ENCODE data around the gene ZNF791. TPM values are rescaled to one million over a fixed set of nuclear protein-coding genes. Genes with fewer than 3 reads are reported as not detected.
"Not testable (repeated sequence)": the region's sequence is repeated elsewhere in the genome, so short reads cannot be mapped to it uniquely, and the experiment has no call there.

ZNF791 gene
- total and polyA plus RNA-seq, 10 donors = 6.8 to 64.9 (median 30.9) TPM

- no peaks in the 10 kb centered on the region for H3K9me3 ChIP-seq
- peaks cover 0 to 14% (median 12%) of the 10 kb centered on the region in 6 donors for H3K4me1 ChIP-seq
- 10 to 16% (median 10%) methylated on average over 12 to 39 of the region's 39 CpGs for WGBS, 5 donors
- H3K27ac ChIP-seq = peak overlapping the region in 3 of 8 donors; percentile 2 to 56 (median 50)
- TF ChIP-seq POLR2A (IDR thresholded peaks at IDR 0.05) (no peak), POLR2AphosphoS5 (IDR thresholded peaks at IDR 0.05) (peak; percentile 73 to 81 (median 77)), CTCF (IDR thresholded peaks at IDR 0.05 in 8 of 11, conservative IDR thresholded peaks at IDR 0.05 in 3 of 11) (peak; percentile 71 to 95 (median 88))
- H3K27me3 ChIP-seq (replicated peaks in 1 of 7) = no peaks in the 10 kb centered on the region
- H3K4me3 ChIP-seq = peak overlapping the region in 5 of 8 donors; percentile 4 to 60 (median 25)
- intact Hi-C loops (cut with DNase I; ENCODE audit: low total_unique reads) = no loop called here
- peaks cover 0 to 24% (median 5%) of the 10 kb centered on the region in 6 donors for H3K36me3 ChIP-seq
- peak; percentile 95 for DNase-seq
These were observed 29.3 kb downstream of the ZNF791 start for GRCh38 chr19:12639901-12640613.

GRCh38 chr19:12641456-12641855, 30.7 kb downstream of the ZNF791 start:
- Histone ChIP-seq H3K4me1 (peaks cover 0 to 14% (median 12%) of the 10 kb centered on the region in 6 donors), H3K27me3 (replicated peaks in 1 of 7) (no peaks in the 10 kb centered on the region), H3K27ac (no peak overlapping the region), H3K9me3 (no peaks in the 10 kb centered on the region), H3K4me3 (no peak overlapping the region), H3K36me3 (peaks cover 0 to 38% (median 5%) of the 10 kb centered on the region in 6 donors)
- peak; percentile 37 for DNase-seq
- no peak for TF ChIP-seq POLR2A (IDR thresholded peaks at IDR 0.05)
- TF ChIP-seq CTCF (IDR thresholded peaks at IDR 0.05 in 8 of 11, conservative IDR thresholded peaks at IDR 0.05 in 3 of 11) = no peak
- TF ChIP-seq POLR2AphosphoS5 (IDR thresholded peaks at IDR 0.05) = no peak
- intact Hi-C loops (cut with DNase I; ENCODE audit: low total_unique reads) = no loop called here
- WGBS, 5 donors = 79 to 90% (median 85%) methylated on average over 13 of the region's 13 CpGs

- TF ChIP-seq CTCF (IDR thresholded peaks at IDR 0.05 in 8 of 11, conservative IDR thresholded peaks at IDR 0.05 in 3 of 11) = no peak
- peak in 1 of 3 donors; percentile 38 for TF ChIP-seq POLR2AphosphoS5 (IDR thresholded peaks at IDR 0.05)
- no peak overlapping the region for H3K4me3 ChIP-seq
- no peak overlapping the region for H3K27ac ChIP-seq
- WGBS, 5 donors = 92 to 97% (median 96%) methylated on average over 14 to 26 of the region's 26 CpGs
- peaks cover 0 to 17% (median 12%) of the 10 kb centered on the region in 6 donors for H3K4me1 ChIP-seq
- peaks cover 0 to 48% (median 5%) of the 10 kb centered on the region in 6 donors for H3K36me3 ChIP-seq
- H3K27me3 ChIP-seq (replicated peaks in 1 of 7) = no peaks in the 10 kb centered on the region
- H3K9me3 ChIP-seq = no peaks in the 10 kb centered on the region
- DNase-seq = peak; percentile 69
- intact Hi-C loops (cut with DNase I; ENCODE audit: low total_unique reads) = no loop called here
These were observed 31.8 kb downstream of the ZNF791 start for GRCh38 chr19:12642506-12642905.

DNA sequence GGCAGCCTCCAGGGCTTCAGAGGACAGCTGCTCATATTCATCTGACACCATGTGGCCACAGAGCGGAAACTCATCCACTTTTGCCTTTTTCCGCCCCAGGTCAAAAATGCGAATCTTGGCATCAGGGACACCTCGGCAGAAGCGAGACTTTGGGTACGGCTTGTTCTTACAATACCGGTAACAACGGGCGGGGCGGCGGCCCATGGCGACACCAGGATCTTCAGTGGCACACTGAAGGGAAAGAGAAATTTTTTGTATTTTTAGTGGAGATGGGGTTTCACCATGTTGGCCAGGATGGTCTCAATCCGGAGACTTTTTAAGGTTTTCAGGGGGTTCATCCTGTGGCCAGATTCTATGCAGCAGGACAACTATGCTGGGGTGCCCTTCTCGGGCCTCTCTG, 33.0 kb downstream of the ZNF791 start:
- intact Hi-C loops (cut with DNase I; ENCODE audit: low total_unique reads); H3K4me3 ChIP-seq; H3K27ac ChIP-seq; H3K27me3 ChIP-seq (replicated peaks in 1 of 7); DNase-seq; H3K9me3 ChIP-seq: not testable (repeated sequence)
- WGBS, 5 donors = 93 to 100% (median 97%) methylated on average over 14 of the region's 14 CpGs
- Histone ChIP-seq H3K4me1 (peaks cover 0 to 29% (median 17%) of the 10 kb centered on the region in 6 donors), H3K36me3 (peaks cover 0 to 51% (median 5%) of the 10 kb centered on the region in 6 donors)
